ENCODE results near the gene RGS13. TPM values are rescaled to one million over a fixed set of nuclear protein-coding genes. Genes with fewer than 3 reads are reported as not detected.

Gene RGS13
- total and polyA plus RNA-seq, 2 donors (not counting 3 experiments of a cell fraction or from before 2014, with no cell fraction given): not detected

- H3K9ac ChIP-seq (replicated peaks; ENCODE audit: extremely low read depth, insufficient read depth, low read length): no peak overlapping the region
- no TSS peak for BruUV-seq (replicated peaks)
- no peak for FAIRE-seq
These were observed 9.4 kb upstream of the RGS13 start for GRCh38 chr1:192626366-192627179.

More at GRCh38 chr1:192626366-192627179, 9.4 kb upstream of the RGS13 start:
- Histone ChIP-seq H3K27me3 (ENCODE audit: control insufficient read depth in 2 of 2, insufficient read depth in 2 of 2, low read length in 2 of 2) (no peaks in the 10 kb centered on the region), H4K20me1 (replicated peaks; ENCODE audit: control insufficient read depth, extremely low read depth, insufficient read depth, low read length) (no peaks in the 10 kb centered on the region), H3K4me3 (replicated peaks in 1 of 3; ENCODE audit: insufficient read depth in 1 of 3, low read depth in 1 of 3, low read length in 3 of 3) (no peak overlapping the region), H3K4me1 (ENCODE audit: control insufficient read depth, extremely low read depth, insufficient read depth, low read length) (no peaks in the 10 kb centered on the region), H3K36me3 (ENCODE audit: control insufficient read depth in 2 of 2, extremely low read depth in 1 of 2, insufficient read depth in 2 of 2, low read length in 2 of 2) (no peaks in the 10 kb centered on the region), H3K9me1 (replicated peaks; ENCODE audit: control insufficient read depth, extremely low read depth, insufficient read depth, low read length) (no peaks in the 10 kb centered on the region), H3K27ac (ENCODE audit: insufficient read depth, low read depth, low read length) (no peak overlapping the region), H2AFZ (ENCODE audit: low read depth, low read length) (no peak overlapping the region), H3K9me3 (replicated peaks; ENCODE audit: control insufficient read depth, insufficient read depth, low read length) (no peaks in the 10 kb centered on the region), H3K79me2 (ENCODE audit: control insufficient read depth, insufficient read depth, low read length) (no peaks in the 10 kb centered on the region), H3K4me2 (ENCODE audit: insufficient read depth, low read length) (no peak overlapping the region)
- no peak for DNase-seq (ENCODE audit: low read depth, low spot score)
- ChIA-PET CTCF (no interaction called here), POLR2A (no interaction called here)
- TF ChIP-seq JUN (IDR thresholded peaks at IDR 0.05; ENCODE audit: borderline replicate concordance, insufficient read depth, insufficient read length, low read depth): no peak
- TF ChIP-seq MYC (IDR thresholded peaks at IDR 0.05; ENCODE audit: low read depth, low read length): no peak
- TF ChIP-seq POLR2AphosphoS5 (IDR thresholded peaks at IDR 0.05; ENCODE audit: insufficient read depth, low read depth, low read length): no peak
- no peak for TF ChIP-seq EZH2 (IDR thresholded peaks at IDR 0.05; ENCODE audit: borderline replicate concordance, low read depth, low read length, severe bottlenecking)
- no peak for TF ChIP-seq MAX (IDR thresholded peaks at IDR 0.05; ENCODE audit: insufficient read depth, insufficient read length)
- no peak for TF ChIP-seq POLR2A (IDR thresholded peaks at IDR 0.05; ENCODE audit: low read depth, low read length)
- no peak for TF ChIP-seq CTCF (IDR thresholded peaks at IDR 0.05; ENCODE audit: extremely low read depth in 1 of 2, insufficient read depth in 1 of 2, low read depth in 1 of 2, low read length in 2 of 2)
- TF ChIP-seq GATA2 (IDR thresholded peaks at IDR 0.05; ENCODE audit: insufficient read depth, insufficient read length, low read depth, low read length): no peak
- TF ChIP-seq FOS (IDR thresholded peaks at IDR 0.05; ENCODE audit: borderline replicate concordance, insufficient read depth, low read length): no peak
- intact Hi-C loops (cut with micrococcal nuclease) (no loop called here), dilution Hi-C loops (cut with MboI; ENCODE audit: extremely low pct_ligation_motif_present, low sequenced_read_pairs) (no loop called here)

Data from endothelial cell of umbilical vein (primary cell).